Activated CD8-positive, alpha-beta memory T cell treated with anti-CD3 and anti-CD28 coated beads for 36 hours (primary cell): ENCODE results near the gene TMEM267. TPM values are rescaled to one million over a fixed set of nuclear protein-coding genes. Genes with fewer than 3 reads are reported as not detected.
"Not testable (repeated sequence)": the region's sequence is repeated elsewhere in the genome, so short reads cannot be mapped to it uniquely, and the experiment has no call there.

Source experiments
- CTCF ChIA-PET: fragments of 350-600 bp; sonication (Branson Sonifier 250); formaldehyde crosslinking; loops from one replicate; lab custom pipeline; 2021; ENCODE audit warnings: antibody characterized with exemption; lab: Charles Lee
- POLR2A ChIA-PET: fragments of 350-600 bp; sonication (Branson Sonifier 250); formaldehyde crosslinking; loops from one replicate; lab custom pipeline; 2021; ENCODE audit warnings: antibody characterized with exemption; lab: Charles Lee
- total RNA-seq, 2 experiments: library from RNA; stranded (reverse); gene quantifications; one replicate each; pipeline ENCODE4 v1.2.3, GENCODE V29; 2021

The TMEM267 gene
- total RNA-seq, 2 experiments from 2014 or later: 21.3 to 23.2 TPM

- ChIA-PET POLR2A (no interaction called here), CTCF (no interaction called here)
These were observed 13.8 kb downstream of the TMEM267 start for GRCh38 chr5:43469671-43470391.

GRCh38 chr5:43467100-43467499 lies 16.6 kb downstream of the TMEM267 start:
- ChIA-PET CTCF (interaction anchor here (0.8 kb wide), 1 partner anchor 34 kb away, joined by 6 read pairs; no protein-coding TSS in a partner anchor), POLR2A (no interaction called here)

- POLR2A ChIA-PET, CTCF ChIA-PET: not testable (repeated sequence)
These were observed 18.2 kb downstream of the TMEM267 start for GRCh38 chr5:43465455-43465854.

- POLR2A ChIA-PET: no interaction called here
- CTCF ChIA-PET: no interaction called here
These were observed 22.6 kb downstream of the TMEM267 start for GRCh38 chr5:43461066-43461465.

DNA sequence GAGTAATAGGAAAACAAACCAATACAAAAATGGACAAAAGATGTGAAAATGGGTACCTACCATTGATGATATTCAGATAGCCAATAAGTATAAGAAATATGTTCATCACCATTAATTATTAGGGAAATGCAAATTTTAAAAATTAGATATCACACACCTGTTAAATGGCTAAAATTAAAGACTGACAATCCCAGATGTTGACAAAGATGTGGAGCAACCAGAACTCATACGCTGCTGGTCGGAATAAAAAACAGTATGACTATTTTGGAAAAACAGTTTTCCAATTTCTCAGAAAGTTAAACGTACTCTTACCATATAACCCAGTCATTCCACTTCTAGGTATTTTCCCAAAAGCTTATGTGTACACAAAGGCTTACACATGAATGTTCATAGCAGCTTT lies 27.1 kb downstream of the TMEM267 start:
- ChIA-PET POLR2A (no interaction called here), CTCF (no interaction called here)

GRCh38 chr5:43441575-43441974 lies 42.1 kb downstream of the TMEM267 start:
- CTCF ChIA-PET, POLR2A ChIA-PET: not testable (repeated sequence)

DNA sequence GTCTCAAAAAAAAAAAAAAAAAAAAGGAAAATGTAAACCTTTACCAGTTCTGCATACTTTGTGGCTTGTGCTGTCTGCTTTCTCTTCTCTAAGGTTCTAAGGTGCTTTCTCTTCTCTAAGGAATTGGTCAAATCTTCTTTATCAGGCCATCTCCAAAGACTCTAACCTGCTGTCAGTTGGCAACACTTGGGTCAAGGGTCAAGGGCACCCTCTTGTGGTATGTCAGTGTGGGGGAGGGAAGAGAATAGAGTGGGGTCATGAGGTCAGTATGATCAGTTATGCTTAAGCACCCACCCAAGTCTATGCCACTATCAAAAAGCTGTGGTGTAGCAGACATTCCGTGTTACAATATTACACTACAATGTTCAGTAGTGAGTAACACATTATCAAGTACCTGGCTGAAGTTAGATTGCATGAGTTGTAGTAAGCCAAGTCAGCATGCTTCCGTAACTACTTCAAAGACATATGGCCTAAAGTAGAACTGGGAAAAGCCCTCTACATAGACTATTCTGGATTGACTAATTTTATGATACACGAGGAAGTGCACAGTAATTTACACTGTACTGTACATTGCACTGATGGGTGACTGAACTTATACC lies 46.5 kb downstream of the TMEM267 start:
- POLR2A ChIA-PET: no interaction called here

GRCh38 chr5:43433382-43433781 lies 50.3 kb downstream of the TMEM267 start:
- CTCF ChIA-PET: interaction anchor here (0.6 kb wide), 1 partner anchor 34 kb away, joined by 6 read pairs; no protein-coding TSS in a partner anchor
- POLR2A ChIA-PET: no interaction called here

More for the DNA sequence above, 46.5 kb downstream of the TMEM267 start:
- CTCF ChIA-PET: no interaction called here

DNA sequence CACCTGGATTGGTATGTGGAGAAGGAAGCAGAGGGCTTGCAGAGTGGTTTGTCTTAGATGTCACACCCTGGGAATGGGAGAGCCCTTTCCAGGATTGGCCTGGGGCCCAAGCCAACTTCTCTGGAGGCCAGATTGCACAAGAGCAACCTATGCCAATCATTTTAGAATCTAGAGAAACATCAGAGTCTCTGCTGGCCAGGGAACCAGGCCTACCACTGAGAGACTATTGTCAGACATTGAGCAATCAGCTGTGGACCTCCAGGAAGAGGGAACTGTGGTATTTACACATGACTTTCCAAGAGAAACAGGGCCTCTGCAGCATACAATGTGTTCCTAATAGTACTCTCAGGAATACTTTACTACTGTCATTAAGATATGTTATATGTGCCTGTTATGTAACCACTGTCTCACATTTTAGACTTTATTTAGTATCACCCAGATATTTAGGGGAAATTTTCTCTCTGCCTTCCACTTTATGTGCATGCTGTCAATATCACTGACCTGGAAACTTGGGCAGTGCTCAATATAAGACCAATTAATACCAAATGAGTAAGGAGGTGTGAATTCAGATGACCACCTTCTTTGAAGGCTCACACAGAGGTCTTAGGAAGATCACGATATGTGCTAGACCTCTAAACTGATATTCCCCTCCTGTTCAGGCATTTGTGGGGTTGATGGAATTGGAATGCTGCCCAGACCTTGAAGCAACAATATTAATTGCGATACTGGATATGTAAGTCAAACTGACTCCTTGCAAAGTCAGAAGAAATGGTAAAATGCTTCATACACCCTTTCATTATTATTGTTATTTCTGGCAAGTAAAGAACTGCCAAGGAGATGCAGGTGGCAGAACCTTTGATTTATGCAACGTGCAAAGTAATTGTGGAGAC lies 50.9 kb downstream of the TMEM267 start:
- ChIA-PET CTCF (interaction anchor here (0.6 kb wide), 1 partner anchor 35 kb away, joined by 6 read pairs; no protein-coding TSS in a partner anchor), POLR2A (no interaction called here)

GRCh38 chr5:43429706-43430105 lies 54.0 kb downstream of the TMEM267 start:
- ChIA-PET POLR2A (no interaction called here), CTCF (no interaction called here)

DNA sequence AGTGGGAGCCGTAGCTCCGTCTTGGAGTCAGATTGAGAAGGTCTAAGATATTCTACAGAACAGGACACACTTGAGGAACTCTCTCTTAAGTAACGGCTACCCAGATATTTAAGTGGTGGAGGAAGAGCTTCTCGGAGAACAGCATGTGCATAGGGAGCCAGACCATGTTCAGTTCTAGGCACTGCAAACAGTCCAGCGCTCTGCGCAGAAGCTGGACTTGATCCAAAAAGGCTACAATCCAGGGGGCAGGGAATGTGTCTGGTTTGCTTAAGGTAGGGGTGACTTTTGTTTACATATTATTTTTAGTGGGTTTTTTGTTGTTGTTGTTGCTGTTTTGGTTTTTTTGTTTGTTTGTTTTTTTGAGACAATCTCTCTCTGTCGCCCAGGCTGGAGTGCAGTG lies 54.6 kb downstream of the TMEM267 start:
- CTCF ChIA-PET: no interaction called here
- POLR2A ChIA-PET: no interaction called here

DNA sequence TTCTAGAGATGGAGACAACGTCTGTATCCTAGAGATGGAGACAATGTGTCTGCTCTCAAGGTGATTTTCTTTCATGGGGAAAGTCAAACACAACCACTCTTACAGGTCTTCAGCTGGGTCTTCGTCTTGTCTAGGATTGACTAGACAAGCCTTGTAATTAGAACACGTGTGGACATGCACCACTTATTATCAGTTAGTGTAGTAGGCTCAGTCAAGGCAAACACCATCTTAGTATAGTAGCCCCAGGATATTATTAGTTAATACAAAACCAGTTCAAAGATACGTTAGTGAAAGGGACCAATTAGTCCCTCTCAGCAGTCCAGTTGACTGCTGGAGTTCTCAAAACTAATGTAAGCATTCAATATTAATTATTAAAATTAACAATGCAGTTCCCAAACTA lies 56.4 kb downstream of the TMEM267 start:
- POLR2A ChIA-PET: no interaction called here
- CTCF ChIA-PET: no interaction called here

DNA sequence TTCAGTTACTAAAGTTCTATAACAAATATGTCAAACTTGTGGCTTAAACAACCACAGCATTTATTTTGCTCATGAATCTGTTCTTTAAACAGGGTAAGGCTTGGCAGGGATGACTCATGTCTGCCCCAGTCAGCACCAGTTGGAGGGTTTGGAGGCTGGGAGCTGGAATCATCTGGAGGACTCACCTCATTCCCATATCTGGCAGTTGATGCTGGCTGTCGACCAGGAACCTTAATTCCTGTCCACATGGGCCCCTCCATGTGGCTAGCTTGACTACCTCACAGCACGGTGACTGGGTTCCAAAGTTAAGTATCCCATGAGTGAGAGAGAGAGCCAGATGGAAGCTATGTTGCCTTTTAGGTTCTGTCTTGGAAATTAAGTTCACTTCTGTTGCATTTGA lies 57.7 kb downstream of the TMEM267 start:
- ChIA-PET POLR2A (no interaction called here), CTCF (no interaction called here)

- CTCF ChIA-PET: not testable (repeated sequence)
These were observed 60.6 kb downstream of the TMEM267 start for GRCh38 chr5:43423086-43423485.

GRCh38 chr5:43422143-43422542 lies 61.5 kb downstream of the TMEM267 start:
- ChIA-PET CTCF (no interaction called here), POLR2A (interaction anchor here (0.6 kb wide), 1 partner anchor 120 kb away, joined by 3 read pairs; no protein-coding TSS in a partner anchor)

More at GRCh38 chr5:43423086-43423485, 60.6 kb downstream of the TMEM267 start:
- POLR2A ChIA-PET: not testable (repeated sequence)

- ChIA-PET CTCF (no interaction called here), POLR2A (no interaction called here)
These were observed 62.1 kb downstream of the TMEM267 start for GRCh38 chr5:43421450-43422133.

DNA sequence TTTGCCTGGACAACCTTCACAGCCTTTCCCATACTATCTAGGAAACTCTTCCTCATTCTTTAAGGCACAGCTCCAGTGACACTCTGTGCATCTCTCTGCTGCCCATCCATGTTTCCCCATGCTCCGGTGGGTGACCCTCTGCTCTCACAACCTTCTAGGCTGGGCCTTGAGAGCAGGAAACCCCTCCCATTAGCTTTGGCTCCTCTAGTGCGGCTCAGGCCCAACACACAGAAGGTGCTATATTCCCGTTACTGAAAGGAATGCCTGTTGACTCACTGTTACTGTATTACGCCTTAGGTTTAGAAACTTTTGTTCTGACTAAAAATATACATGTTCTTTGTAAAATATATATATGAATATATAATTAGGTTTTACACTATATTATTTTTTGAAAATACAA lies 63.4 kb downstream of the TMEM267 start:
- CTCF ChIA-PET: no interaction called here
- POLR2A ChIA-PET: no interaction called here

GRCh38 chr5:43418561-43418960 lies 65.1 kb downstream of the TMEM267 start:
- ChIA-PET CTCF (no interaction called here), POLR2A (no interaction called here)

DNA sequence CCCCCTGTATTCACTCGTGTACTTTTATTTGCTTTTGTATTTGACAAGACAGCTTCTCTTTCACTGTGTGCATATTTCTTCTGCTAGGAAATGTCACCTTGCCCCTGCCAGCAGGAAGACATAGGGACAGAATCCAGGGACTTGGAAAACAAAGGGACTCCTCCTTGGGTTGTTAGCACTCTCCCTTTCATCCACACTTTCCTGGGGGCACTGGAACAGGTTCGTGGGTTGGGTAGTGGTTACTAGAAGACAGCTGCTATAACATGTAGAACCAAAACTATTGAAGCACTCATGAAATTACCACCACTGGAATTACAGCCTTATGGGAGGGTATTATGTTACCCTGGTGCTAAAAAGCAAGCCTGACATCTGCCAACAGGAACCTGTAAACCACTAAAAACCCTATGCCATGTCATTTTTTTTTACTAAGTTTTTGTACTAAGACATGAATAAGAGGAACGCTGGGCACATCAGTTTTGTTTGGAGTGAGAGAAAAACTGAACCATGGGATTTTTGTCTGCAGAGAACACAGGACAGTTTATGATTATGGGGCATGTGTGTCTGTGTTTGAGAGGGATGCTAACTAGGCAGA lies 66.8 kb downstream of the TMEM267 start:
- CTCF ChIA-PET: no interaction called here
- POLR2A ChIA-PET: no interaction called here
